GM19452 (cell line): Measurements from ENCODE around the gene CASTOR2.
"Not testable (repeated sequence)": the region's sequence is repeated elsewhere in the genome, so short reads cannot be mapped to it uniquely, and the experiment has no call there.

Experiments
- ATAC-seq: cut with Tn5 transposase; IDR thresholded peaks from one replicate; pipeline ENCODE4 v1.9.1; 2021; ENCODE audit not compliant: unreplicated experiment

The CASTOR2 gene

DNA sequence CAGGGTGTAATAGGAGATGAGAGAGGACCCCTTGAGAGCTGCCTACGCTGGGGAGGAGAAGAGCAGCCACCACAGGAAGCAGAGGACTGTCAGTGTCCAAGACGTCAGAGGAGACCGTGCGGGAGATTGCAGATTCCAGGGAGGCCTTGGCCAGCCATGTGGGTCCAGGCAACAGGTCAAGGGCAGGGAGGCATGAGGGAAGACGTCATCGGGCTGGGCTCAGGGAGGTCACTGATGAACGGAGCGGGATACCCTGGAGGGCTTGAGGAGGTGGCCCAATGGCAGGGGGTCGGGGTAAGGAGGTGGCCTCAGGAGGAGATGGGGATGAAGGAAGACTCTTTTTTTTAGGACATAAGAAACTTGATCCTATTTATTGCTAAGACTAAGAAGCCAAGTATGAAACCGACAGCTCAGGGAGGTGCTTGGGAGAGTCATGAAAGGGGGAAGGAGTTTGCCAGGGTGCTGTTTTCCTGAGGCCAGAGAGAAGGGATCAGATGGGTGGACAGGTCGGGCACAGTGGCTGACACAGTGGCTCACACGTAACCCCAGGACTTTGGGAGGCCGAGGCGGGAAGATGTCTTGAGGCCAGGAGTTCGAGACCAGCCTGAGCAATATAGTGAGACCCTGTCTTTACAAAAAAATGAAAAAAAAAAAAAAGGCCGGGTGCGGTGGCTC, 30.5 kb downstream of the CASTOR2 start:
- not testable (repeated sequence) for ATAC-seq

DNA sequence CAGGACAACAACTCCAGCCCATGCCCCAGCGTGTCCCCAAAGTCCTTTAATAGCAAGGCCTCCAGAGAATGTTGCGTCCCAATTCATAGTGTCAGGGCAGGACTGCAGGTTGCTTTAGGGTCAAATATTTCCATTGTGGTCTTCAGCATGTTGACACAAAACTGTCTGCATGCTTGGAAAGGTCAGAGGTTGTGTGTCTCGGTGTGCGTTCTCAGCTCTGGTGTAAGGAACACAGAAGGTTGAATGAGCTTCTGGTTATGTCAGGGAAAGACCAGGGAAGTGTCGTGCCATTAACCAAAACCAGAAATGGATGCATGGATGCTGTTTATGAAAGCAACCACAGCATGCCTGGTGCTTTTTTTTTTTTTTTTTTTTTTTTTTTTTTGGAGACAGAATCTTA, 31.9 kb downstream of the CASTOR2 start:
- ATAC-seq: not testable (repeated sequence)

DNA sequence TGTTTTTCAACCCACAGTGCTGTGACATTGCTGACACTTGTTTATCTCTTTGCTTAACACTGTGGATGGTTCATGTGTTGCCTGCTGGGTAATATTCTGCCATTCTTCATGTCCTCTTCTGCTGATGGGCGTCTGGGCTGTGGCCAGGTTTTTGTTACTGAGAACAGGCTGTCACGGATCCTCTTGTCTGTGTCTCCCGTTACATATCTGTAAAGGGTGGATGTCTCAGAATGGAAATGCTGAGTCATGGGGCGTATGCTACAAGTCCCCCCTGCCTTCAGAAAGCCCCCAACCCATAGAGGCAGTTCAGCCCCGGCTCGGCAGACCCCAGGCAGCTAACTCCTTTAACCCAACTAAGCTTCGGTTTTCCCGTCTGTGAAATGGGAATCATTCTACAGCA, 33.3 kb downstream of the CASTOR2 start:
- not testable (repeated sequence) for ATAC-seq

DNA sequence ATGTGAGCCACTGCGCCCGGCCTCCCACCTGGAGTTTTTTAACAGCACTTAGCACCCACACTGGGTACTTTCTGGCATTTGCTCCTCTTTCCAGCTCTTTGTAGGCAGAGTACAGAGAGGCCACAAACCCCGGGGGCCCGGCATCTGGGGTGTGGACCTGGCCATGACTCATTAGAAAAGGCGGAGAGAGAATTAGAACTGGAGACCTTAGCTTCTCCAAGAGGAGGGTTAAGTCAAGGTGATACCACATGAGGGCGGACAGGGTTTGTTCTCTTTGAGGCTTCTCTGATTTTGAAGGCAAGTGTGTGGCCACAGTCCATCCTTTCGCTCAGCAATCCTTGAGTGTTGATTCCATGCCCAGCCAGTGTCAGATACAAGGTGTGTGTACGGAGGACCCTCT, 36.9 kb downstream of the CASTOR2 start:
- ATAC-seq: not testable (repeated sequence)

DNA sequence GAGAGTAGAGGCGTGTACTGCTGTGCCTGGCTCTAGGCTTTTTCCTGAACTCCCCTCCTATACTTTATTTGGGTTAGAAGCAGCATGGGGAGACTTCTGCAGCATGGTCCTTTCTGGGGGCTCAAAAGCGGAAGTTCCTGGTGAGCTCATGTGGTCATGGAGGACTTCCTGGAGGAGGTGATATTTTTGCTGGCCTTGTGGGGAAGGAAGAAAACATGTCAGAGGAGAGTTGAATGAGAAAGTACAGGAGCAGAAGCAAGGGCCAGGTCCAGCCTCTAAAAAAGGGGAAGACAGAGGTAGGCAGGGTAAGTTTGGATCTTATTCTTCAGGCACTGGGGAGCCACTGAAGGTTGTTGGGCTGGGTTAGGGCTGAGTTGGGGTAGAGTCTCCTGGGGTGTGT, 45.5 kb downstream of the CASTOR2 start:
- no peak for ATAC-seq

DNA sequence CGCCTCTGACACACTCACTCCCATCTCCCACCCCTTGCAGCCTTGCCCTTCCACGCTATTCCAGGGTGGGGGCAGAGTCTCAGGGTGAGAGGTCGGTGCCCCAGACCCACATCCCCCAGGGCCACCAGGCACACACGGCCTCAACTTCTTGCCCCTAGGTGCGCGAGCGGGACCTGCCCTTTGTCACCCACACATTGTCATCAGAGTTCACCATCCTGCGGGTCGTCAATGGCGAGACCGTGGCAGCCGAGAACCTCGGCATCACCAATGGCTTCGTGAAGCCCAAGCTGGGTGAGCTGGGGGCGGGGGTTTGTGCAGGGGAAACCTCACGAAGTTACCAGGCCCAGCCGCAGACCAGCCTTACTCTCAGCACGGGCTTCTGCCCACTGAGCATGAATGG, 53.3 kb downstream of the CASTOR2 start:
- no peak for ATAC-seq

DNA sequence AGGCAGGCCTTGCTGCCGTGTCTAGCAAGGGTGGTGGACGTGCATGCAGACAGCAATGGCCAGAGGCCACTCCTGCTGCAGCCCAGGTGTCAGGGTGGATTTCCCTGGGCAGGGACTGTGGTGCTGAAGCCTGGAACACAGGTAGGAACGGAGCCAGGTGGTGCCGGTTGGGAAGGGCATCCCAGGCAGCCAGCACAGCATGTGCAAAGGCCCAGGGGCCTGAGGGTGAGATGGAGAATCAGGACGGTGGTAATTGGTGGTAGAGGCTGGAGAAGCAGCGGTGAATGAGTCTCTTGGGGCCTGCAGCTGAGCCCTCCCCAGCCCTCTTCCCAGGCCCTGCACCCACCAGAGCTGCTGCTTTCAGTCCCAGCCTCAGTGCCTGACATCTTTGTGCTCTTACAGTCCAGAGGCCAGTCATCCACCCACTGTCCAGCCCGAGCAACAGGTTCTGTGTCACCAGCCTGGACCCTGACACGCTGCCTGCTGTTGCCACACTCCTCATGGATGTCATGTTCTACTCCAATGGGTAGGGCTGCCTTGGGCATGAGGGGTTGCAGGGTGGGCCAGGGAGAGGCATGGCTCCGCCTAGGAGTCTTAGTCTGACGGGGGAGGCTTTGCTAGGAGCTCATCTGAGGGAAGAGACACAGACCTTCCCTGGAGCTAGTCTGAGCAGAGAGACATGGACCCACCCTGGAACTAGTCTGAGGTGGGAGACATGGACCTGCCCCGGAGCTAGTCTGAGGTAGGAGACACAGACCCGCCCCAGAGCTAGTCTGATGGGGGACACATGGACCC, 54.3 kb downstream of the CASTOR2 start:
- no peak for ATAC-seq

- ATAC-seq: no peak
Measured at GRCh38 chr7:75019800-75020199, 55.3 kb downstream of the CASTOR2 start.

GRCh38 chr7:75024922-75025321, 60.4 kb downstream of the CASTOR2 start:
- no peak for ATAC-seq

DNA sequence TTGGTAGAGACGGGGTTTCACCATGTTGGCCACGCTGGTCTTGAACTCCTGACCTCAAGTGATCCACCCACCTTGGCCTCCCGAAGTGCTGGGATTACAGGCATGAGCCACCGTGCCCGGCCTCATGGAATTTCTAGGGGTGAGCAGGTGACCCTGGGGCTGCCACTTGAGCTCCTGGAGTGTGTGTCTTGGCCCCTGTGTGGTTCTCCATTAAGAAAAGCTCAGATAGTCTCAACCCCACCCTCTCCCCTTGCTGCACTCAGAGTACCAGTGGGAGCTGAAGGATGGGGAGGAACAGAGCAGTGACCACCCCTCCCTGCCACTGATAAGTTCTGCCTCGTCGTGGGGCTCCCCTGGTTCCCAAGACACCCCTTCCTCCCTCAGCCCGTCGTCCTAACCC, 63.8 kb downstream of the CASTOR2 start:
- no peak for ATAC-seq

DNA sequence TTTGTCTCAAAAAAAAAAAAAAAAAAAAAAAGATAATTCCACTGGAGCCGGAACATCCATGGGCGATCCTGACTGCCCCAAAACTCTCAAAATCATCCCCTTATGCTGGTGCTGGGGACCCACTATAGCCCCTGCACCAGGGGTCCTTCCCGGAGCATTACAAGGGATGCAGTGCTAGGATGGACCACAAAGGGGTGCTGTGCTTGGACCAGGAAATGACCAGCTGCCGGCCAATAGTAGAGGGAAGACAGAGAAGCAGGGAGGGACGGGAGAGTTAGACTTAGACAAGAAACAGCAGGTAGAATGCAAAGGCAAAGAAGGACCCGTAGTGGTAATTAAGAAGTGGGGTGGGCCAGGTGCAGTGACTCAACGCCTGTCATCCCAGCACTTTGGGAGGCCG, 68.6 kb downstream of the CASTOR2 start:
- no peak for ATAC-seq

- ATAC-seq: no peak
Measured at GRCh38 chr7:75033826-75034225, 69.3 kb downstream of the CASTOR2 start.

DNA sequence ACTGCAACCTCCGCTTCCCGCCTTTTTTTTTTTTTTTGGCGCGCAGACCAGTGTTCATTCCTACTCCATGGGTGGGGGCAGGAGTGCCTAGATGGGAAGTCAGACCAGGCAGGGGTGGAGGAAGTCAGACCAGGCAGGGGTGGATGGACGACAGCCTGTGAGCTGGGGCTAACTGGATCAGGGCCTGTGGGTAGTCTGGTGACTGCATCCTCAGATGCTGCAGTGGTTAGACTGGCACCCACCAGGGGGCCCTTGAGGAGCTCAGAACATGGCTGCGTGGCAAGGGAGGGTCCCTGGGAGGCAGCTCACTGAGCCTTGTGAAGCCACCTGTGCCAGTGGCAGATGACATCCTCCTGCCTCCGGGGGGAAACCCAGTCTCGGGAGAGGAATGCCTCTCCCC, 74.0 kb downstream of the CASTOR2 start:
- no peak for ATAC-seq

- no peak for ATAC-seq
Measured at GRCh38 chr7:75039166-75039565, 74.7 kb downstream of the CASTOR2 start.

DNA sequence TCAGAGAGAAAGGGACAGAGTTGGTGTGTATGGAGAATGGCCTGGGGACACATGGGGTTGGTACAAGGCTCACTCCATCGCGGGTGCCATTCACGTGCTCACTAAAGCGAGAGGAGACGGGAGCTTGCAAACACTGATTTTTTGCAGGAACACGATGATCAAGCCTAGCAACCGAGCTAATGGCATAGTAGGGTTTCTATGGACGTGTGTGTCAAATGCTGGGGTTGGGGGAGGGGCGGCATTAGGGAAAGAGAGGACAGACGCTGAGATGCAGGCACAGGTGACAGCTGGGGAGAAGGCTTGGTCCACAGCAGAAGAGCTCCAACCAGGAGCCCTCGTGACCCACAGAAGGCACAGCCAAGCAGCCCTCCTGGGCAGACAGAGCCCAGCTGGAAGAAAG, 75.2 kb downstream of the CASTOR2 start:
- ATAC-seq: no peak

- ATAC-seq: no peak
Measured at GRCh38 chr7:75040512-75040911, 76.0 kb downstream of the CASTOR2 start.

GRCh38 chr7:75042286-75042685, 77.8 kb downstream of the CASTOR2 start:
- no peak for ATAC-seq

GRCh38 chr7:75042831-75043703, 78.6 kb downstream of the CASTOR2 start:
- no peak for ATAC-seq

DNA sequence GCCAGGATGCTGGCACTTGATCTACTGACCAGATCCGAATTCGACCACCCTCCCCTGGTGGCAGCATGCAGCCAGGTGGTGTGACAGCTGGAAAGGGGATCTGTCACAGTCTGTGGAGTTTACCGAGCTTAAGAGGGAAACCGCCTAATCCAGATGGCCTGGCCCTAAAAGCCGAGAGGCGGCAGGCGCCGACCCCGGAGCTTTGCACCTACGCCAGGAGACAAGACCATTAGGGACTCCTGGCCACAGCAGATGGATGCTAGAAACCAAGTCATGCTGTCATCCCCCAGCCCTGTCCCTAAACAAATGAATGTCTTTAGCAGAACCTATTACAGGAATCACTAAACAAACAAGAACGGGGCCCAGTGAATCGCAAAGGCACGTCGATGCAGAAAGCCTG, 81.4 kb downstream of the CASTOR2 start:
- no peak for ATAC-seq

DNA sequence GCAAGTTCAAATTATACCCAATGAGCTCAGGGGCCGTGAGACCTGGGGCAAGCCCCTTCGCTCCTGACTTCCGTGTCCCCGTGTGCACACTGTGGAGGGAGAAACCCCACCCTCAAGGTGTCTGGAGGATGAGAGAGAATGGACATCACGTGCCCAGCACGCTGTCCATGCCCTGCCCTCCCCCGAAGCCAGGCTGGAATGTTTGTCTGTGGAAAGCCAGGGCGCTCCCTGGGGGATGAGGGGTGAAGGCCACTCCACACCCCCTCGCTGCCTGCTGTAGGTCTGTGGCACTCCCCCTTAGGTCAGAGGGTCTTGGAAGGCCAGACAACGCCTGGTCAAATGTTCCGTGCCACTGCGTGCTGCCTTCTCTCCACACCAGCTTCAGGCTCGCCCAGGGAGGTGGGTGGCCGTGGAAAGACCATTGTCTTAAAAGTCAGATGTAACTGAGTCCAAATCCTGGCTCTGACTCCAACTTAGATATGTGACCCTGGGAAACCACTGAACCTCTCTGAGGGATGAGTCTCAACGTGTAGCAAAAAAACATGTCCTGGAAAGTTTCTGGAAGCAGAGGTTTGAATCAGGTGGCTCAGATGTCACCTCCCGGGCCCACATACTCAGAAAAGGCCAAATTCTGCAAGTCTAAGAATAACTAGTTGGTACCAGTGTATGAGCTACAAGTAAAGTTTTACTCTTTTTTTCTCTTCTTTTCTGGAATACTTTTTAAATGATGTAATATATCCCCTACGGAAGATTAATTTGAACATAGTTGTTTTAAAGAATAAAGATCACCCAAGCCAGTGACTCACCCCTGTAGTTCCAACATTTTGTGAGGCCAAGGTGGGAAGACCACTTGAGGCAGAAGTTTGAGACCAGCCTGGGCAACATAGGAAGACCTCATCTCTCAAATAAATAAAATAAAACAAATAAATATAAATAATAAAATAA, 84.2 kb downstream of the CASTOR2 start:
- ATAC-seq: no peak

DNA sequence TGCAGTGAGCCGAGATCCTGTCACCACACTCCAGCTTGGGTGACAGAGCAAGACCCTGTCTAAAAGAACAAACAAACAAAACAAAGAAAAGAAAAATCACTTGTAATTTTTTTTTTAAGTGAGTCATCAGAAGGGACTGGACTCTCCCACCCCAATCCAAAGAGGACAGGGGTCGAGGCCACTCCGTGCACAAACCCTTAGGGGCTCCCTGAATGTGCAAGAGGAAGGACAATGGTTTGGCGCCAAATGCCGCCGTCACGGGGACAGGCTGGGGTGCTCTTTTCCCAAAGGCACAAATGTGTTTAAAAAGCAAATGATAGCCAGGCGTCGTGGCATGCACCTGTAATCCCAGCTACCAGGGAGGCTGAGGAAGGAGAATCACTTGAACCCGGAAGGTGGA, 85.3 kb downstream of the CASTOR2 start:
- ATAC-seq: no peak
